ENCODE measurements around the gene MED25.

GRCh38 chr19:49872245-49873128, 54.4 kb downstream of the MED25 start:
- TF ChIP-seq CTCF (IDR thresholded peaks at IDR 0.05) (no peak), POLR2A (IDR thresholded peaks at IDR 0.05) (no peak)
